COLO829 (cell line): ENCODE results near the gene CCDC170.

ENCODE experiments used
- DNase-seq: peaks from one replicate; pipeline ENCODE4 v3.0.0; 2012; ENCODE audit warnings: low spot score

Gene CCDC170

GRCh38 chr6:151618717-151619116, 124.9 kb downstream of the CCDC170 start:
- no peak for DNase-seq

- no peak for DNase-seq
Measured at GRCh38 chr6:151620179-151620578, 126.4 kb downstream of the CCDC170 start.

- DNase-seq, result no peak
Measured at GRCh38 chr6:151624071-151624470, 130.3 kb downstream of the CCDC170 start.

GRCh38 chr6:151624481-151624880, 130.7 kb downstream of the CCDC170 start:
- DNase-seq, result no peak

GRCh38 chr6:151624900-151625536, 131.2 kb downstream of the CCDC170 start:
- no peak for DNase-seq

- DNase-seq, result peak; percentile 8
Measured at GRCh38 chr6:151627689-151628444, 134.1 kb downstream of the CCDC170 start.

- no peak for DNase-seq
Measured at GRCh38 chr6:151629791-151630190, 136.0 kb downstream of the CCDC170 start.

- DNase-seq, result no peak
Measured at GRCh38 chr6:151630387-151630786, 136.6 kb downstream of the CCDC170 start.

GRCh38 chr6:151630991-151631655, 137.3 kb downstream of the CCDC170 start:
- no peak for DNase-seq

- DNase-seq, result no peak
Measured at GRCh38 chr6:151632415-151632987, 138.7 kb downstream of the CCDC170 start.

- no peak for DNase-seq
Measured at GRCh38 chr6:151633526-151634335, 139.9 kb downstream of the CCDC170 start.

- no peak for DNase-seq
Measured at GRCh38 chr6:151634336-151634720, 140.5 kb downstream of the CCDC170 start.

- DNase-seq, result no peak
Measured at GRCh38 chr6:151635741-151636140, 141.9 kb downstream of the CCDC170 start.

- DNase-seq, result no peak
Measured at GRCh38 chr6:151637814-151638213, 144.0 kb downstream of the CCDC170 start.

- DNase-seq, result no peak
Measured at GRCh38 chr6:151639750-151640149, 145.9 kb downstream of the CCDC170 start.

- no peak for DNase-seq
Measured at GRCh38 chr6:151641028-151641427, 147.2 kb downstream of the CCDC170 start.

- DNase-seq, result no peak
Measured at GRCh38 chr6:151647976-151648639, 154.3 kb downstream of the CCDC170 start.

GRCh38 chr6:151649835-151650234, 156.0 kb downstream of the CCDC170 start:
- no peak for DNase-seq

GRCh38 chr6:151651639-151652038, 157.8 kb downstream of the CCDC170 start:
- no peak for DNase-seq

- DNase-seq, result no peak
Measured at GRCh38 chr6:151652325-151652724, 158.5 kb downstream of the CCDC170 start.

GRCh38 chr6:151655099-151655498, 161.3 kb downstream of the CCDC170 start:
- no peak for DNase-seq
